Measurements from ENCODE around the gene GRIN2C.
A peak's percentile ranks its signal among the peaks of the same experiment; 100 is the strongest.

GRIN2C gene

GRCh38 chr17:74866198-74866835, 6.6 kb upstream of the GRIN2C start:
- no peak overlapping the region for H3K27ac ChIP-seq
- H3K4me3 ChIP-seq: no peak overlapping the region

GRCh38 chr17:74865504-74866197, 6.0 kb upstream of the GRIN2C start:
- no peak overlapping the region for H3K27ac ChIP-seq
- no peak overlapping the region for H3K4me3 ChIP-seq

- no peak overlapping the region for H3K4me3 ChIP-seq
Measured at GRCh38 chr17:74864866-74865395, 5.2 kb upstream of the GRIN2C start.

GRCh38 chr17:74864297-74864865, 4.7 kb upstream of the GRIN2C start:
- H3K27ac ChIP-seq: no peak overlapping the region
- H3K4me3 ChIP-seq: no peak overlapping the region

More at GRCh38 chr17:74864866-74865395, 5.2 kb upstream of the GRIN2C start:
- H3K27ac ChIP-seq: no peak overlapping the region

- H3K4me3 ChIP-seq: no peak overlapping the region
- H3K27ac ChIP-seq: no peak overlapping the region
Measured at GRCh38 chr17:74863420-74864296, 4.0 kb upstream of the GRIN2C start.

- no peak overlapping the region for H3K4me3 ChIP-seq
Measured at GRCh38 chr17:74862919-74863318, 3.2 kb upstream of the GRIN2C start.

GRCh38 chr17:74862108-74862901, 2.6 kb upstream of the GRIN2C start:
- H3K27ac ChIP-seq: no peak overlapping the region
- no peak overlapping the region for H3K4me3 ChIP-seq

More at GRCh38 chr17:74862919-74863318, 3.2 kb upstream of the GRIN2C start:
- no peak overlapping the region for H3K27ac ChIP-seq

GRCh38 chr17:74861662-74862107, 2.0 kb upstream of the GRIN2C start:
- H3K4me3 ChIP-seq: no peak overlapping the region
- no peak overlapping the region for H3K27ac ChIP-seq

GRCh38 chr17:74860872-74861661, 1.4 kb upstream of the GRIN2C start:
- peak overlapping the region in 2 of 7 experiments; percentile 7 to 22 for H3K4me3 ChIP-seq
- H3K27ac ChIP-seq: no peak overlapping the region

GRCh38 chr17:74860229-74860871, 665 bp upstream of the GRIN2C start:
- peak overlapping the region in 1 of 7 experiments; percentile 22 for H3K4me3 ChIP-seq
- H3K27ac ChIP-seq: no peak overlapping the region

- H3K27ac ChIP-seq: no peak overlapping the region
- peak overlapping the region in 1 of 7 experiments; percentile 2 for H3K4me3 ChIP-seq
Measured at GRCh38 chr17:74858672-74859458, 820 bp downstream of the GRIN2C start.

GRCh38 chr17:74857191-74857590, 2.5 kb downstream of the GRIN2C start:
- H3K4me3 ChIP-seq: no peak overlapping the region
- H3K27ac ChIP-seq: no peak overlapping the region

- no peak overlapping the region for H3K27ac ChIP-seq
- no peak overlapping the region for H3K4me3 ChIP-seq
Measured at GRCh38 chr17:74856112-74856511, 3.6 kb downstream of the GRIN2C start.

GRCh38 chr17:74855323-74855722, 4.4 kb downstream of the GRIN2C start:
- no peak overlapping the region for H3K27ac ChIP-seq

GRCh38 chr17:74854792-74855191, 4.9 kb downstream of the GRIN2C start:
- Histone ChIP-seq H3K4me3 (no peak overlapping the region), H3K27ac (no peak overlapping the region)

More at GRCh38 chr17:74855323-74855722, 4.4 kb downstream of the GRIN2C start:
- no peak overlapping the region for H3K4me3 ChIP-seq

GRCh38 chr17:74853669-74854068, 6.0 kb downstream of the GRIN2C start:
- no peak overlapping the region for H3K4me3 ChIP-seq
- no peak overlapping the region for H3K27ac ChIP-seq

- no peak overlapping the region for H3K27ac ChIP-seq
Measured at GRCh38 chr17:74853048-74853397, 6.7 kb downstream of the GRIN2C start.

More at GRCh38 chr17:74853048-74853397, 6.7 kb downstream of the GRIN2C start:
- H3K4me3 ChIP-seq: no peak overlapping the region
